ENCODE results near the gene G0S2.

G0S2 gene

GRCh38 chr1:209629621-209630382 lies 45.4 kb upstream of the G0S2 start:
- H3K4me3 ChIP-seq (ENCODE audit: low read length) = no peak overlapping the region
- no peak for TF ChIP-seq CTCF (IDR thresholded peaks at IDR 0.05; ENCODE audit: insufficient read depth, low read depth, low read length, missing control alignments)
- no peak for DNase-seq (ENCODE audit: low read depth)

DNA sequence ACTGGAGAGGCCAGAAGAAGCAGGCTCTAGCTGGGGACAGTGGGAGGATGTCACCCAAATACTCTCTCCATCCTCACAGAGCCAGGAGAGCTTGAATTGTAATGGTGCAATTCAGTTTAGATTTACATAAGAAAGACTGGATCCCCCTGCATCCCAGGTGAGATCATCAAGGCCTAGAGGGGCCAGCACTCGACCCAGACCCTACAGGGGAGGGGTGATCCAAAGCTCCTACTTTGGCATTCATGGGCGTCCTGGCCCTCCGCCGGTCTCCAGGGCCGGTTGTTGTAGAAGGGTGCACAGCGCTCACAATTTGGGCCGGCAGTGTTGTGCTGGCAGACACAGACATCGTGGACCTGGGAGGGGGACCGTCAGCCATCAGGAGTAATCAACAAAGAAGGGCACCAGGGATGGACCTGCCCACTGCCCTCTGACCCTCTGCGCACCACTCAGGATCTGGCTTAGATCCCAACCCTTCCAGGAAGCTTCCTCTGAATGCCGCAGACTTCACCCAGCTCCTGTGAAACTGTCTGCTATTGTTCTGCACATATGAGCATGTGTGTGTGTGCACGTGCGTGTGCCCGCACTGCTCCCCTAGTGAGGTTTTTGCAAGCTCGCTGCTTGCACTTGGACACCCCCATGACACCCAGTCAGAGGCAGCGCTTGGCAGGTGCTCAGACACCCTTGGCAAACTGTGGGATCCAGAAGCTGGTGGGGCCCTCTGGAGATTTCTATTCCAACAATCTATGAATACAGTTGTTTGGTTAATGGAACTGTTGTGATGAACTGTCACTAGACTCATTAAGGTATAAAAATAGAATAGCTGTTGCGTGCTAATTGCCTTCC lies 44.6 kb upstream of the G0S2 start:
- no peak overlapping the region for H3K4me3 ChIP-seq (ENCODE audit: low read length)
- TF ChIP-seq CTCF (IDR thresholded peaks at IDR 0.05; ENCODE audit: insufficient read depth, low read depth, low read length, missing control alignments) = no peak
- no peak for DNase-seq (ENCODE audit: low read depth)

- DNase-seq (ENCODE audit: low read depth) = no peak
- H3K4me3 ChIP-seq (ENCODE audit: low read length) = no peak overlapping the region
- no peak for TF ChIP-seq CTCF (IDR thresholded peaks at IDR 0.05; ENCODE audit: insufficient read depth, low read depth, low read length, missing control alignments)
Measured at GRCh38 chr1:209633335-209633997, 41.7 kb upstream of the G0S2 start.

DNA sequence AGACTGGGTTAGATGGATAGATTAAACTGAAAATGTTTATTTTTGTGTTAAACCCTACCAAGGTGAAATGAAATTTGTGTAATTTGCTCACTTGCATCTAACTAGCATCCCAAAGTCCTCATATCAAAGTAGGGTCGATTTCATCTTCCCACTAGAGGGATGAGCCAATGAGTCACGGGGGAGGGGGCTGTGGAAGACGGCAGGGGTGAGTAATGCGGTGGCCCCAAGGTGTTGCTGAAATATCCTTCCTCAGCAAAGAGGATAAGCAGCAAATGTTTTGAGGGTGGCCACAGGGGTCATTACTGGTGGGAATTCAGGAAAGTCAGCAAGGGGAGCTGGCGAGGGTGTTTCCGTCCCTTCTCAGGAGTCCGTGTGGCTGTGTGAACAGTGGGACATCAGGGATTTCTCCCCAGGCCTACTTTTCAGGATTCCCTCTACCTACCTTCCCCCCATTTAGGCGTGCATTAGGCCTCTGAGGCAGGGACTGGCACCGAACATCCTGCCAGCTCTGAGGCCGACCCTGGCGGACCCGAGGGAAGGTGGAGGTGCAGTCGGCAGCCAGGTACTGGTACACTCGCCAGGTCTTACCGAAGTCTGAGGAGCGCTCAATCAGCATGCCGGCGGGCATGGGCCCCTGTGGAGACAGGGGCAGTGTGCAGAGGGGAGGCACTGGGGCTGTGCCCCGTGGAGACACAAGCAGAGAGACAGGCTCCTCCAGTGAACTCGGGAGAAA lies 41.0 kb upstream of the G0S2 start:
- TF ChIP-seq CTCF (IDR thresholded peaks at IDR 0.05; ENCODE audit: insufficient read depth, low read depth, low read length, missing control alignments) = no peak
- DNase-seq (ENCODE audit: low read depth) = peak; percentile 60
- no peak overlapping the region for H3K4me3 ChIP-seq (ENCODE audit: low read length)

DNA sequence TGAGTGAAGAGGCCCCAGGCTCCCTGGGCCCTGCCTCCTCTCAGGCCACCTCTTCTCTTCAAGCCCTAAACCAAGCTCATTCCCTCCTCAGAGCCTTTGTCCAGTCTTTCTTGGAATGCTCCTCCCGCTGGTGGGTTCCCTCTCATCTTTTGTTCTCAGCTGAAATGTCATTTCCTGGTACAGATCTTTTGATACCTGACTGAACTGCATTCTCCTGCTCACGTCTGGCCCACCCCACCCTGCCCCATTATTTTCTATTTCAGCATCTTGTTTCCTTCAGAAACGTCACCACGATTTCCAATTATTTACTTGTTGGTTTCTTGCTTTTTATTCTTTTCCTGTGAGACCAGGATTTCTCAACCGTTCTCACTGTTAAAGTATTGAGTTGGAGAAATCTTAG lies 39.4 kb upstream of the G0S2 start:
- DNase-seq (ENCODE audit: low read depth) = no peak

More for the DNA sequence above, 39.4 kb upstream of the G0S2 start:
- no peak for TF ChIP-seq CTCF (IDR thresholded peaks at IDR 0.05; ENCODE audit: insufficient read depth, low read depth, low read length, missing control alignments)
- H3K4me3 ChIP-seq (ENCODE audit: low read length) = no peak overlapping the region
